ENCODE measurements around the gene ZNG1F.
"Not testable (repeated sequence)": the region's sequence is repeated elsewhere in the genome, so short reads cannot be mapped to it uniquely, and the experiment has no call there.

Gene ZNG1F

DNA sequence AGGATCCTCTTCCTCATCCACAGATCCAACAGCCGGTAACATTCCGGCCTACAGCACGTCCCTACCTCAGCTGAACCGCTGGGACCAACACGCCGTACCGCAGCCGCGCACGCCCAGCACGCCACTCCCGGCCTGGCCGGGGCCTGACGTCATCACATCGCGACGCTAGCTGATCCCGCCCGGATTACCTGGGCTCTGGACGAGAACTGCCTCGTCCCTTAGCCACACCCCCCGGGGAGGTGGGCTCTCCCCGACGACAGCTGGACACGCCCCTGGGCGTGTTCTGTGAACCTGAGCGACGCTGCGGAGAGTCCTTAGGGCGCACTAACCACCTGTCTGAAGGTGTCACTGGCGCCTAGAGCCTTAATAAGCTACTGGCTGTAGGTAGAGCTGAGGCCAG lies at the start of gene ZNG1F:
Gene ZNG1F, minus strand, starts transcription at position 101 of the 400 bp plus-strand sequence. Its CDS starts 59 bp downstream, at position 42.
- not testable (repeated sequence) for DNase-seq (ENCODE audit: low spot score)

DNA sequence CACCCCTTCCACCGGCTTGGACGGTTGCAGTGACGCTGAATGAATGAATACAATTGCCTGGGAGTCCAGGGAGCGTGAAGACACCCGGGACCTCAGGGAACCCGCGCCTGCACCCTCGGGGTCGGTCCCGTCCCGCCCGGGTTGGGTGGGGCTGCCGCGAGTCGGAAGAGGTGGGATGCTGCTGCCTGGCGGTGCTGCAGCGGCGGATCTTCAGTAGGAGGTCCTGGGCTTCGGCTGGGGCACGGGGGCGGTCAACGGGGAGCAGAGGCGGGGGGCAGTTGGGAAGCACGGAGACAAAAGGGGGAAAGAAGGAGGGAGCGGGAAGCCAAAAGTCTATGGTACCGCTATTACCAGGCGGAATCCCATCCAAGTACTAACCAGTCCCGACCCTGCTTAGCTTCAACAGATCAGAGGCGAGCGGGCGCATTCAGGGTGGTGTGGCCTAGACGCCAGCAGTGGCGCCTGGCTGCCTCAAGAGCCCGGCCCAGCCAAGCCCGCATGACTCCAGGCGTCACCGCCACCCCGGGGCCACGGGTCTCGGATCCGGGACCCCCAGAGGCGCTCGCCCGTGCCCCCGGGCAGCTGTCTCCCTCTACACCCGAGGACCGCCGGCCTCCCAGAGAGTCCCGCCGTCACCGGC lies 48.1 kb upstream of the ZNG1F start:
- not testable (repeated sequence) for DNase-seq (ENCODE audit: low spot score)

DNA sequence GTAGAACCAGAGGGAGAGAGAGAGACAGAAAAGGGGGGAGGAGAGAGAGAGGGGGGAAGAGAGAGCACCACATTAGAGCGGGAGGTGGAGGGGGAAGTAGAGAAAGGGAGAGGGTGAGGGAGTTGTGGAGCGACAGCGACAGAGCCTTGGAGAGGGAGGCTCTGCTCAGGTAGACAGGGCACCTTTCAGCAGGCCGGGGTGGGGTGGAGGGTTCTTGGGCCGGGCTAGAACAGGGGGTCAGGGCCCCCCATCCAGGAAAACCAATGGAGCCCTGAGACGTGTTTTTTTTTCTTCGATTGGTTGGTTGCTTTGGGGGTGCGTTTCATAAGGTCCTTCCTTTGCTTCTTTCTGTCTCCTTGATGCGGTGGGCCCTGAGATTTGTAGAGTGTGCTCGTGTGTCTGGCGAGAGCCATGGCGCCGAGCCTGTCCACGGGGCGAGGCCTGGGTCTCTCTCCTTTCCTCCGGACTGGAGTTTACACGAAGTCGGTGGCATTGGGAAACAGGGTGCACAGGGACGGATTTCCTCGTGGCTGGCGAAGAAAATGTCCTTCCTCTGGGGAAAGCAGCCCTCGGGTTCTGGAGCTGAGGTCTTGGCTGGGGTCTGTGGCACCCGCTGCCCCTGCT lies 47.5 kb upstream of the ZNG1F start:
- not testable (repeated sequence) for DNase-seq (ENCODE audit: low spot score)

DNA sequence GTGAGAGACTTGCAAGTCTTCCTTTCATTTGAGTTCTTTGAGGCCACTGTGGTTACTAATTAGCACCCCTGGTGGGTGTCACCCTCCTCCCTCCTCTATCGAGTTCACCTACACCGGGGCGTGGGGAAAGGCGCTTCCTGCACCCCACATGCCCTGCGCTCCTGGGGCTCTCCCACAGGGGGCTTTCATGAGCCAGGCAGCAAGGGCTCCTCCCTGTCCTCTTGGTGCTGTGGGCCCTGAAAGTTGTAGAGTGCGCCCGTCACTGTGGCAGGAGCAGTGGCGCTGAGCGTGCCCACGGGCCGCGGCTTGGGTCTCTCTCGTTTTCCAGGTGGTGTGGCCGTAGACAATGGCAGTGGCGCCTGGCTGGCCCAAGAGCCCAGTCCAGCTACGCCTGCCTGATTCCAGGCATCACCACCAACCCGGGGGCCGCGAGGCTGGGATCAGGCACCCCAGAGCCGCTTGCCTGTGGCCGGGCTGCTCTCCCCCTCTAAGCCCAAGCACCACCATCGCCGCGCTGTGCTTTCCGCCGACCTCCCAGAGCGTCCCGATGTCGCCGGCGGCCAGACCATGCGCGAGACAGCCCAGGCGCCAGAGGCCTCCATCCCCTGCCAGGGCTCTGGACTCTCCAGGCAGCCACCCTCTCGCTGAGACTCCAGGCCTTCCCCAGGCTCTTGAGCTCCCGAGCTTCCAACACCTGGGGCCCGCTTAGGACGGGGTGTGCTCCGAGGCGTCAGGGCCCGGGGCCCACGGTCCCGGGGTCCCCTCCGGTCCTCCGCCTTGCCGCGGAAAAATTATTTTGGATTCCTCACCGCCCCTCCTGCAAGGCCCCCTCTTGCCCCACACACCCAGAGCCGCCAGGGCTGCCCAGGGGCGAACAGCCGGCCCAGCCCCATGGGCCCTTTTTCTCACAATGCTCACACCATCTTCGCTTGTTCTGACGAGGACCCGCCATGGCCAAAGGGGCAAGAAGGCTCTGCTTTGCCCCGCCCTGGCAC lies 46.0 kb upstream of the ZNG1F start:
- not testable (repeated sequence) for DNase-seq (ENCODE audit: low spot score)

DNA sequence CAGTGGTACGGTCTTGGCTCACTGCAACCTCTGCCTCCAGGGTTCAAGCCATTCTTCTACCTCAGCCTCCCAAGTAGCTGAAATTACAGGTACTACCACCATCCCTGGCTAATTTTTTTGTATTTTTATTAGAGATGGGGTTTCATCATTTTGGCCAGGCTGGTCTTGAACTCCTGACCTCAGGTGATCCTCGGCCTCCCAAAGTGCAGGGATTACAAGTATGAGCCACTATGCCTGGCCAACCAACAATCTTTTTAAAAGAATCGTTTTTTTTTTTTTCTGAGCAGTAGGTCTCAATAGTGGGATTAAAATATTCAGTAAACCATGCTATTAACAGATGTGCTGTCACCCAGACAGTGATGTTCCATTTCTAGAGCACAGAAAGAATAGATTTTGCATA lies 45.1 kb upstream of the ZNG1F start:
- DNase-seq (ENCODE audit: low spot score) = not testable (repeated sequence)

DNA sequence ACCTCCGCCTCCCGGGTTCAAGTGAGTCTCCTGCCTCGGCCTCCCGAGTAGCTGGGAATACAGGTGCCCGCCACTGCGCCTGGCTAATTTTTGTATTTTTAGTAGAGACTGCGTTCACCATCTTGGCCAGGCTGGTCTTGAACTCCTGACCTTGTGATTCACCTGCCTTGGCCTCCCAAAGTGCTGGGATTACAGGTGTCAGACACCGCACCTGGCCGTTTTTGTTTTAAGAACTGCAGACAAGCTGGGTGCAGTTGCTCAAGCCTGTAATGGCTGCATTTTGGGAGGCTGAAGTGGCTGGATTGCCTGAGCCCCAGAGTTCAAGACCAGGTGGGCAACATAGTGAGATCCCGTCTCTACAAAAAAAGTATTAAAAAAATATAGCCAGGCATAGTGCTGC lies 43.2 kb upstream of the ZNG1F start:
- DNase-seq (ENCODE audit: low spot score) = not testable (repeated sequence)

- DNase-seq (ENCODE audit: low spot score) = not testable (repeated sequence)
Measured at GRCh38 chr9:41230418-41230817, 41.3 kb upstream of the ZNG1F start.

DNA sequence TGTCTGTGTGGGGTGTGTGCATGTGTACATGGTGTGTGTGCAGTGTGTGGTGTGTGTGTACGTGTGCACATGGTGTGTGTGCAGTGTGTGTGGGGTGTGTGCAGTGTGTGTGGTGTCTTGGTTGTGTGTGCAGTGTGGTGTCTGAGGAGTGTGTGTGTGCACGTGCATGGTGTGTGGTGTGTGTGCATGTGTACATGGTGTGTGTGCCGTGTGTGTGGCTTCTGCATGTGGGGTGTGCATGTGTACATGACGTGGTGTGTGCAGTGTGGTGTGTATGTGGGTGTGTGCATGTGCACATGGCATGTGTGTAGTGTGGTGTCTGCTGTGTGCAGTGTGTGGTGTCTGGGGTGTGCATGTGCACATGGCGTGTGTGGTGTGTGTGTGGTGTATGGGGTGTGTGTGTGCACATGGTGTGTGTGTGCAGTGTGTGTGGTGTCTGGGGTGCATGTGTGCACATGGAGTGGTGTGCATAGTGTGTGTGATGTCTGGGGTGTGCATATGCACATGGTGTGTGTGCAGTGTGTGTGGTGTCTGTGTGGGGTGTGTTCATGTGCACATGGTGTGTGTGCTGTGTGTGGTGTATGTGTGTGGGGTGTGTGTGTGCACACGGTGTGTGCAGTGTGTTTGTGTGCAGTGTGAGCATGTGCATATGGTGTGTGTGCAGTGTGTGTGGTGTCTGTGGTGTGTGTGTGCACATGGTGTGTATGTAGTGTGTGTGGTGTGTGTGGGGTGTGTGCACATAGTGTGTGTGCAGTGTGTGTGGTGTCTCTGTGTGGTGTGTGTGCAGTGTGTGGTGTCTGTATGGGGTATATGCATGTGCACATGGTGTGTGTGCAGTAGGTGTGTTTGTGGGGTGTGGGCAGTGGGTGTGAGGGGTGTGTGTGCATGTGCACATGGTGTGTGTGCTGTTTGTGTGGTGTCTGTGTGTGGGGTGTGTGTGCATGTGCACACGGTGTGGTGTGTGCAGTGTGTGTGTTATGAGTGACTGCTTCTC lies 40.6 kb upstream of the ZNG1F start:
- DNase-seq (ENCODE audit: low spot score) = no peak

- not testable (repeated sequence) for DNase-seq (ENCODE audit: low spot score)
Measured at GRCh38 chr9:41219831-41220230, 30.7 kb upstream of the ZNG1F start.

DNA sequence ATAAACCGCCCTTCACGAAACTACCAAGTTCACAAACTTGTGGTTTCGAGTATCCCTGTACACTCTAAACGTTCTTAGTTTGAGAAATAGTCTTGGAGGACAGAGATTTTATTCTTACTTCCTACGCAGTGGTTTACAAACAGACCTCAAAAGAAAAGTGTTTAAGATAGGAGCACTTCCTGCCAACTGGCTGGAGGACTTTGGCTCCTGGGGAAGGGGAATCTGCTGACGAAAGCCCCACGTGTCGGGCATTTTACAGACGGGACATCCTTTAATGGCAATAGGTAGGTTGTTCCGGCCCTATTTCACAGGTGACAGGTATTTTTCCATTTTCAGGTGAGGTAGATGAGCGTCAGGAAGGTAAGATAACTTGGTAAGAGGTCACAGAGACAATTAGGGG lies 678 bp downstream of the ZNG1F start:
- not testable (repeated sequence) for DNase-seq (ENCODE audit: low spot score)

DNA sequence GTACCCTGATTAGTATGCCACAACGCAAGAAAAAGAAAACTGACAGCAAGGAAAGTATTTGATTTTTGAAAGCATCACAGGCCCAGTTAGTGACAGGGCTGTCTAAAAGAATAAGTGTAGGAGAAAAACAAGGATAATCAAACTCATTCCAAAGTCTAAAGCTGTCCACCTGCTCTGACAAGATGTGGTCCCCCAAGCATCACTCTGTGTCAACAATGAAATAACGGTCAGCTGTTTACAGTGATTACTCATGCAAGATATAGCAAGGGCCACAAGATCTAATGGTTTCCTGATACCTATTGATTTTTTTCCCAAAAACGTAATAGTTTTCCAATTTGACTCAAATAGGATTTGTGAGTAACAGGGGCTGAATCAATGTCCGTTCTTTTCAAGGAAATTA lies 14.1 kb downstream of the ZNG1F start:
- not testable (repeated sequence) for DNase-seq (ENCODE audit: low spot score)

- DNase-seq (ENCODE audit: low spot score) = not testable (repeated sequence)
Measured at GRCh38 chr9:41150116-41150515, 39.0 kb downstream of the ZNG1F start.

- DNase-seq (ENCODE audit: low spot score) = not testable (repeated sequence)
Measured at GRCh38 chr9:41141878-41142277, 47.2 kb downstream of the ZNG1F start.

GRCh38 chr9:41128581-41128980 lies 60.5 kb downstream of the ZNG1F start, which contains the start of gene FOXD4L6:
Gene FOXD4L6, minus strand, starts transcription at chr9:41128681. Its CDS starts 298 bp downstream, at chr9:41128383.
- DNase-seq (ENCODE audit: low spot score) = not testable (repeated sequence)

GRCh38 chr9:41126746-41127446 lies 62.2 kb downstream of the ZNG1F start:
- DNase-seq (ENCODE audit: low spot score) = not testable (repeated sequence)

DNA sequence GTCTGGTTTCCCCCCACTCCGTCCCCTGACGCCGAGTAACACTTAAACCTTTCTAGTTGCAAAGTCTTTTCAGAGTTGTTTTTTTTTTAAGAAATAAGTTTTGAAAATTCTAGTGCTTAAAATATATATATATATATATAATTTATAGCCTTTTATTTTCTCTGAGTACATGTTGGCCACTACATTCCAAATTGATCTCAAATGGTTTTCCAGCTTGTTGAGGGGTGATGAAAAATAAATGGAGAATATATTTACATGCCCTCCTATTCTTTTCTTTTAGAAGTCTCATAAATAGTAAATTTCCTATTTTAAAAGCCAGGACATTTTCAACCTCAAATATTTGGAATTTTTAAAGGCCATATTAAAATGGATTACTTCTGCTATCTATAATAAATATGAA lies 63.2 kb downstream of the ZNG1F start:
- DNase-seq (ENCODE audit: low spot score) = not testable (repeated sequence)

- DNase-seq (ENCODE audit: low spot score) = not testable (repeated sequence)
Measured at GRCh38 chr9:41125109-41125658, 63.9 kb downstream of the ZNG1F start.

DNA sequence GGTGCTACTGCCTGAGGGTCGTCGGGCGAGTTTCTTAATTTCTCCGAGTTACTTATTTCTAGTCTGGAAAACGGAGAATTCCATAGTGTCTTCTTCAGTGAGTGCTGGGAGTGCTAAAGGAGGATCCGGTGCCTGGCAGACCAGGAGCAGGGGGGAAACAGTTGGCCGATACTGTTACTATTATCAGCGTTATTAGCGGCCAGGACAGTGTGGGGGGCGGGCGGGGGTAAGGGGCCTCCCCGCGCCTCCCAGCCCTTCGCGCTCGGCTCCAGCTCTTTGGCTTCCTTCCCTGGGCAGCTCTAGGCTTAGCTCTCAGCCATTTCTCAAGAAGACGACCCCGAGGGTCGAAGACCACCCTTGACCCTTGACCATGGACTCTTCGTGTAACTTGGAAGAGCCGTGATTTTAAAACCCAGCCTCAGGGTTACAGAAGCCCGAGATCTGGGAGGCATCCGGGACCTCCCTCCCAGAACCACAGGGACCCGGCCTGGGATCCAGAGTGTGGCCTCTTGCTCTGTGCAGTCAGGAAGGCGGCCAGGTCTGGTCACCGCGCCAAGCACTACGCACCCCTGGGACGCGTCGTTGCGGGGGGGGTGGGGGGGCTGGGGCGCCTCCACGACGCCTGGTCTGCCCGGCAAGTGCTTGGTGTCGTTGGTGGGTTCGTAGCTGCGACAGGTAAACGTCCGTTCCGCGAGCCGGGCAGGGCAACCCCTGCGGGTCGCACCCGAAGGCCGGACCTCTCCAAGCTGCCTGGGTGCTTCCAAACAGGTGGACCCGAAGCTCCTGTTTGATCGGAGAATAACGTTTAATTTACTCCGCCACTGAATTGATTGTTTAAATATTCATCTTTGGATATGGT lies 64.6 kb downstream of the ZNG1F start:
- not testable (repeated sequence) for DNase-seq (ENCODE audit: low spot score)

DNA sequence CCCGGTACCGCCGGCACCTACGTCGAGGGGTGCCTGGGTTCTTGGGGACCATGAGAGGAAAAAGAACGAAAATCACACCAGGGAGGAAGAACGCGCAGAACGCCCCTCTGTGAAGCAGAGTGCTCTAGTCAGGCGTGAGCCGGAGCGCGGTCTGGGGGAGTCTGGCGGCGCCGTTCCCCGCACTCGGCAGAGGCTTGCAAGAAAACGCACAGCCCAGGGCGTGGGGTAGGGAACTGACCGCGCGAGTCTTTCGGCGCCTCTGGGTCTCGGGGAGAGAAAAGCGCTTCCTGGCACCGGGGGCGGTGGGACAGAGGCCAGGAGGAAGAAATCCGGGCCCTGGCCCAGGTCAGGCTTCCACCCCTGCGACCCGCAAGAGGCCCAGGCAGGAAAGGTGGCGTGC lies 65.3 kb downstream of the ZNG1F start:
- not testable (repeated sequence) for DNase-seq (ENCODE audit: low spot score)

Measured in putamen (tissue), 1 donor.